Measurements from ENCODE around the gene CRISPLD2. TPM values are rescaled to one million over a fixed set of nuclear protein-coding genes. Genes with fewer than 3 reads are reported as not detected.

Gene CRISPLD2
- total and polyA plus RNA-seq, 7 experiments from 2014 or later = 0.38 to 14.4 (median 0.82) TPM

- intact Hi-C loops (cut with micrococcal nuclease) = no loop called here
- CTCF ChIA-PET = no interaction called here
These were observed 98.5 kb downstream of the CRISPLD2 start for GRCh38 chr16:84918006-84918909.

DNA sequence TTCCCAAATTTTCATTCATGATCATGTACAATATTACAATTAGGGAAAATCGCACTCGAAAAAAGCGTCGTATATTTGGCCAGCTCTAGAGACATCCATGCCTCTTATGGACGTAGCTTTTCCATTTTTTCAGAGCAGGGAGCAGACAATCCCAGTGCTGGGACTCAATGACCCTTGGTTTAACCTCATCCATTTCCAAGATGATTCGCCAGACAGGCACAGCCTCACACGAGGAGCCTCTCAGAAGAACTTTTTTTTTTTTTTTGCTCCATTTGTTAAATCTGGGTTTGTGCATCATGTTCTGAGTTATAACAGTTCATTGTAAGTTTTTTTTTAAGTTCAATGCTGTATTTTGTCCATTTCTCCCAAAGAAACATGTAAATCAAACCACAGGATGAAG lies 99.5 kb downstream of the CRISPLD2 start:
- no peaks in the 10 kb centered on the region for H3K36me3 ChIP-seq (ENCODE audit: control insufficient read depth in 2 of 3, insufficient read depth in 3 of 3, low read length in 3 of 3)
- ChIA-PET POLR2A (no interaction called here), CTCF (no interaction called here)
- ATAC-seq (no peak), DNase-seq (no peak)
- Mint-ChIP-seq H3K27me3 (peaks cover 0 to 25% (median 14%) of the 10 kb centered on the region in 5 donors), H3K4me1 (peaks cover 0 to 6% (median 0%) of the 10 kb centered on the region in 7 donors), H3K27ac (no peak overlapping the region), H3K4me3 (no peak overlapping the region), H3K9me3 (no peaks in the 10 kb centered on the region), H3K36me3 (no peaks in the 10 kb centered on the region)
- H3K27me3 ChIP-seq (ENCODE audit: control insufficient read depth in 2 of 2, insufficient read depth in 2 of 2, low read length in 2 of 2) = no peaks in the 10 kb centered on the region
- no peaks in the 10 kb centered on the region for H3K9me3 ChIP-seq (ENCODE audit: control insufficient read depth in 2 of 3, low read length in 3 of 3)
- H3K4me1 ChIP-seq (ENCODE audit: control insufficient read depth in 2 of 2, insufficient read depth in 2 of 2, low read length in 2 of 2) = no peaks in the 10 kb centered on the region
- H3K27ac ChIP-seq (ENCODE audit: low read depth, low read length) = no peak overlapping the region
- intact Hi-C loops (cut with micrococcal nuclease) = no loop called here
- no peak overlapping the region for H3K4me3 ChIP-seq (ENCODE audit: low read length)

More at GRCh38 chr16:84918006-84918909, 98.5 kb downstream of the CRISPLD2 start:
- DNase-seq = no peak
- ATAC-seq = no peak
- Histone ChIP-seq H3K27ac (ENCODE audit: low read depth, low read length) (no peak overlapping the region), H3K27me3 (ENCODE audit: control insufficient read depth in 2 of 2, insufficient read depth in 2 of 2, low read length in 2 of 2) (no peaks in the 10 kb centered on the region), H3K4me3 (ENCODE audit: low read length) (no peak overlapping the region), H3K36me3 (ENCODE audit: control insufficient read depth in 2 of 3, insufficient read depth in 3 of 3, low read length in 3 of 3) (no peaks in the 10 kb centered on the region), H3K9me3 (ENCODE audit: control insufficient read depth in 2 of 3, low read length in 3 of 3) (no peaks in the 10 kb centered on the region), H3K4me1 (ENCODE audit: control insufficient read depth in 2 of 2, insufficient read depth in 2 of 2, low read length in 2 of 2) (no peaks in the 10 kb centered on the region)
- Mint-ChIP-seq H3K27ac (no peak overlapping the region), H3K36me3 (no peaks in the 10 kb centered on the region), H3K4me3 (no peak overlapping the region), H3K4me1 (peaks cover 0 to 6% (median 0%) of the 10 kb centered on the region in 7 donors), H3K27me3 (peaks cover 0 to 33% (median 20%) of the 10 kb centered on the region in 5 donors), H3K9me3 (no peaks in the 10 kb centered on the region)
- POLR2A ChIA-PET = no interaction called here

GRCh38 chr16:84919708-84920107 lies 99.9 kb downstream of the CRISPLD2 start:
- no peaks in the 10 kb centered on the region for H3K27me3 ChIP-seq (ENCODE audit: control insufficient read depth in 2 of 2, insufficient read depth in 2 of 2, low read length in 2 of 2)
- DNase-seq = no peak
- no peaks in the 10 kb centered on the region for H3K9me3 ChIP-seq (ENCODE audit: control insufficient read depth in 2 of 3, low read length in 3 of 3)
- no peaks in the 10 kb centered on the region for H3K36me3 Mint-ChIP-seq
- ATAC-seq = no peak
- H3K4me3 ChIP-seq (ENCODE audit: low read length) = no peak overlapping the region
- no peak overlapping the region for H3K27ac Mint-ChIP-seq
- H3K36me3 ChIP-seq (ENCODE audit: control insufficient read depth in 2 of 3, insufficient read depth in 3 of 3, low read length in 3 of 3) = no peaks in the 10 kb centered on the region
- no peaks in the 10 kb centered on the region for H3K4me1 ChIP-seq (ENCODE audit: control insufficient read depth in 2 of 2, insufficient read depth in 2 of 2, low read length in 2 of 2)
- ChIA-PET POLR2A (no interaction called here), CTCF (no interaction called here)
- peaks cover 0 to 23% (median 11%) of the 10 kb centered on the region in 5 donors for H3K27me3 Mint-ChIP-seq
- no peaks in the 10 kb centered on the region for H3K9me3 Mint-ChIP-seq
- H3K4me1 Mint-ChIP-seq = peaks cover 0 to 6% (median 0%) of the 10 kb centered on the region in 7 donors
- H3K4me3 Mint-ChIP-seq = no peak overlapping the region
- intact Hi-C loops (cut with micrococcal nuclease) = no loop called here
- no peak overlapping the region for H3K27ac ChIP-seq (ENCODE audit: low read depth, low read length)

GRCh38 chr16:84920333-84920732 lies 100.5 kb downstream of the CRISPLD2 start:
- ChIA-PET CTCF (no interaction called here), POLR2A (no interaction called here)
- no peaks in the 10 kb centered on the region for H3K36me3 Mint-ChIP-seq
- ATAC-seq (no peak), DNase-seq (no peak)
- no peaks in the 10 kb centered on the region for H3K4me1 ChIP-seq (ENCODE audit: control insufficient read depth in 2 of 2, insufficient read depth in 2 of 2, low read length in 2 of 2)
- H3K36me3 ChIP-seq (ENCODE audit: control insufficient read depth in 2 of 3, insufficient read depth in 3 of 3, low read length in 3 of 3) = no peaks in the 10 kb centered on the region
- H3K27ac ChIP-seq (ENCODE audit: low read depth, low read length) = no peak overlapping the region
- no peak overlapping the region for H3K4me3 Mint-ChIP-seq
- peak overlapping the region in 1 of 9 donors; percentile 8 for H3K27ac Mint-ChIP-seq
- no peak overlapping the region for H3K4me3 ChIP-seq (ENCODE audit: low read length)
- intact Hi-C loops (cut with micrococcal nuclease) = no loop called here
- no peaks in the 10 kb centered on the region for H3K9me3 ChIP-seq (ENCODE audit: control insufficient read depth in 2 of 3, low read length in 3 of 3)
- H3K27me3 Mint-ChIP-seq = peaks cover 0 to 23% (median 11%) of the 10 kb centered on the region in 5 donors
- peaks cover 0 to 6% (median 0%) of the 10 kb centered on the region in 7 donors for H3K4me1 Mint-ChIP-seq
- H3K27me3 ChIP-seq (ENCODE audit: control insufficient read depth in 2 of 2, insufficient read depth in 2 of 2, low read length in 2 of 2) = no peaks in the 10 kb centered on the region
- H3K9me3 Mint-ChIP-seq = no peaks in the 10 kb centered on the region

DNA sequence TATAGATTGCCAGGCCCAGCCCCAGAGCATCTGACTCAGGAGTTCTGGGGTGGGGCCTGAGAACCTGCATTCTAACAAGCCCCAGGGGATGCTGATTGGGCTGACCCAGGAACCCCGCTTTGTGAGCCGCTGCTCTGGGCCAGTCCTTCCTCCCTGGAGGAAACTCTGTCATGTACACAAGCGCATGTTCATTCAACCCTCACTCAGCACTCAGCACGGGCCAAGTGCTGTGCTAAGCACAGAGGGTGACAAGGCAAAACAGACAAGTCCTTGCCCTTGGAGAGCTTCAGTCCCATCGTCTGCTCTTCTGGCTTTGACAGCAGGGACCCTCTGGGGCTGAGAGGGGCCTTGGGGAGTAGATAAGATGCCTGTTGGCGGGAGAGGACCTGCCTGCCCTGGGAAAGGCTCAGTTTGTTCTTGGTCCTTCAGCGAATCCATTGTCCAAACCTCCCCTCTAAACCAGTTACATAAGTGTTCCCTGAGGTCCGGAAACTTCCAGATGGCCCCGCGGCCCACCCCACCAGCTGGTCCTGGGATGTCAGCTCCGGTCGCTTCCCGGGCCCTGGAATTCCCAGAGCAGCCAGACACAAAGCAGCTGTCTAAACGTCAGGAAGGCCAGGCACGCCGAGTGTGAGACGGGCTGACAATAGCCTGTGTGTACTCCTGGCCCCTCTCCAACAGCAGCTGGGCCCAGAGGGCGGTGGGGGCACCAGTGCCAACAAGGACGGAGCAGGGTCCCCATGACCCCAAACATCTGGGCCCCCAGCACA lies 102.8 kb downstream of the CRISPLD2 start:
- Histone ChIP-seq H3K4me1 (ENCODE audit: control insufficient read depth in 2 of 2, insufficient read depth in 2 of 2, low read length in 2 of 2) (no peaks in the 10 kb centered on the region), H3K27ac (ENCODE audit: low read depth, low read length) (no peak overlapping the region), H3K4me3 (ENCODE audit: low read length) (no peak overlapping the region), H3K36me3 (ENCODE audit: control insufficient read depth in 2 of 3, insufficient read depth in 3 of 3, low read length in 3 of 3) (no peaks in the 10 kb centered on the region), H3K27me3 (ENCODE audit: control insufficient read depth in 2 of 2, insufficient read depth in 2 of 2, low read length in 2 of 2) (no peaks in the 10 kb centered on the region), H3K9me3 (ENCODE audit: control insufficient read depth in 2 of 3, low read length in 3 of 3) (no peaks in the 10 kb centered on the region)
- POLR2A ChIA-PET = no interaction called here
- Mint-ChIP-seq H3K4me1 (no peaks in the 10 kb centered on the region), H3K27me3 (peaks cover 0 to 11% (median 6%) of the 10 kb centered on the region in 5 donors), H3K36me3 (no peaks in the 10 kb centered on the region), H3K4me3 (no peak overlapping the region), H3K9me3 (no peaks in the 10 kb centered on the region), H3K27ac (no peak overlapping the region)
- ATAC-seq (peak; percentile 36), DNase-seq (no peak)
- intact Hi-C loops (cut with micrococcal nuclease) = no loop called here
- CTCF ChIA-PET = interaction anchor here (0.8 kb wide), 1 partner anchor 168 kb away, joined by 3 read pairs; no protein-coding TSS in a partner anchor

DNA sequence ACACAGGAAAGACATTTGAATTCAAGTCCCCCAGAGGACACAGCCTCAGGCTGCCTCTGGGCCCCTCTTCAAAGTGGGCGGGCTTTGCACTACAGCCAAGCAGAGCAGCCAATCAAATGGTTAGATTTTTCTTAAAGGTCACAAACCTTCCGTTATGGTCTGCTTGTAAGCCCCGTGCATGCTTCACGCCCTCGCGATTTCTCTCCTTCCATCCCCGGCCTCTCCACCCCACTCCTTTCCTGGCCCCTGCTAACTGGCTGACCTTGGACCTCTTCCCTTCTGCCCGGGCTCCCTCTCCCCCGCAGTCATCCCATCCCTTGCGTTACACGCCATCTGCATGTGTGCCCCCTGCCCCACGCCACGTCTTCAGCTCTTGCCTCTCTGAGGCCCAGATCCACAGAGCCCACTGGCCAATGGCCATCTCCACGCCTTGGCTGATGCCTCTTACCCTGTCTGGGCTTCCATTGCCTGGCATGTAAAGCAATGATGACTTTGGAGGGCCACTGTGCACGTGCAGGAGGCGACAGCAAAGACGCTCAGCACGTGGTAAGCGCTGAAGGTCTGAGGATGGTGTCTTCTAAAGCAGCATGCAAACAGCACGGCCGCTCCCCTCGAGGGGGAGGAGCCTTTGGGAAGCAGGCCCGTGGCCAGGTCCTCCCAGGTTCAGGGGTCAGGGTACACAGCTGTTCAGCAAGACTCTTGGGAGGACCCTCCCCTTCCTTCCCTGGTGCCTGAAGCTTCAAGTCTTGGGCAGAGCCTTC lies 104.7 kb downstream of the CRISPLD2 start:
- no peaks in the 10 kb centered on the region for H3K27me3 Mint-ChIP-seq
- H3K4me1 Mint-ChIP-seq = peaks cover 0 to 2% (median 0%) of the 10 kb centered on the region in 7 donors
- ChIA-PET POLR2A (no interaction called here), CTCF (interaction anchor here (1.0 to 2.8 kb wide), 5 partner anchors 27 to 170 kb away, joined by 3 to 14 read pairs (median 3); no protein-coding TSS in a partner anchor)
- H3K4me3 Mint-ChIP-seq = no peak overlapping the region
- no peaks in the 10 kb centered on the region for H3K4me1 ChIP-seq (ENCODE audit: control insufficient read depth in 2 of 2, insufficient read depth in 2 of 2, low read length in 2 of 2)
- H3K27ac ChIP-seq (ENCODE audit: low read depth, low read length) = no peak overlapping the region
- H3K36me3 Mint-ChIP-seq = no peaks in the 10 kb centered on the region
- H3K4me3 ChIP-seq (ENCODE audit: low read length) = no peak overlapping the region
- intact Hi-C loops (cut with micrococcal nuclease) = loop anchor here (1.0 to 2.0 kb wide), 4 partner anchors 28 to 170 kb away; no protein-coding TSS in a partner anchor
- H3K9me3 ChIP-seq (ENCODE audit: control insufficient read depth in 2 of 3, low read length in 3 of 3) = no peaks in the 10 kb centered on the region
- ATAC-seq (no peak), DNase-seq (no peak)
- H3K27me3 ChIP-seq (ENCODE audit: control insufficient read depth in 2 of 2, insufficient read depth in 2 of 2, low read length in 2 of 2) = no peaks in the 10 kb centered on the region
- no peaks in the 10 kb centered on the region for H3K9me3 Mint-ChIP-seq
- H3K27ac Mint-ChIP-seq = no peak overlapping the region
- H3K36me3 ChIP-seq (ENCODE audit: control insufficient read depth in 2 of 3, insufficient read depth in 3 of 3, low read length in 3 of 3) = no peaks in the 10 kb centered on the region

Data from naive thymus-derived CD4-positive, alpha-beta T cell (primary cell).